Tongue (tissue), 3 donors: ENCODE results near the gene PDS5B. TPM values are rescaled to one million over a fixed set of nuclear protein-coding genes. Genes with fewer than 3 reads are reported as not detected.
"Not testable (repeated sequence)": the region's sequence is repeated elsewhere in the genome, so short reads cannot be mapped to it uniquely, and the experiment has no call there.

Experiments used
- DNase-seq: peaks from one replicate; pipeline ENCODE4 v3.0.0-alpha.2; 2015
- small RNA-seq: library from RNA; depleted of rRNA; stranded (forward); fragments of <200 nt; gene quantifications from one replicate; pipeline ENCODE3, GENCODE V24; 2014; ENCODE audit warnings: low replicate concordance
- total RNA-seq: library from RNA; depleted of rRNA; stranded (reverse); fragments of >200 nt; gene quantifications from one replicate; pipeline ENCODE4 v1.2.3, GENCODE V29; 2014

The PDS5B gene
- total RNA-seq, 1 donor from 2014 or later = 100 TPM

- no peak for DNase-seq
These were observed 218.5 kb downstream of the PDS5B start for GRCh38 chr13:32804673-32805230.

DNA sequence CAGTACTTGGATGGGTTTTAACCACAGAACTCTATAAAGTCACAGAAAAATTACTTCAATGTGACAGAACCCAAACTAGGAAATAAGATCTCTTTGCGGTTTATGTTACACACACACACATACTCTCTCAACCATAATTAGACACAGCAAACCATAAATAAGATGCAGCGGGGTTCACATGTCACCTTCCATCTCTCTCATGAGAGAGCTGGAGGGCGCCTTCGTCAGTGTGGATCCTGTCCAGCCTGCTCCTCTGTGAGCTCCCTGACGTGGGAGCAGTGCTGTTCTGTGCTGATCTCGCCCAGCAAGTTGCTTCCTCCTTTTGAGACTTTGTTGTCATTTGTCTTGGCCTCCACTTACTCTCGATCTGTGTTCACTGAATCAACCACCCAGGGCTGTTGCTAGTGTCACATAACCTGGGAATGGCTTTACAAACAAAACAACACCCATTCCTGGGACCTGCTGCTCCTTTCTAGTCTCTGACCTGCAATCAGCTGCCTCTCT lies 225.1 kb downstream of the PDS5B start:
- DNase-seq = peak; percentile 45

DNA sequence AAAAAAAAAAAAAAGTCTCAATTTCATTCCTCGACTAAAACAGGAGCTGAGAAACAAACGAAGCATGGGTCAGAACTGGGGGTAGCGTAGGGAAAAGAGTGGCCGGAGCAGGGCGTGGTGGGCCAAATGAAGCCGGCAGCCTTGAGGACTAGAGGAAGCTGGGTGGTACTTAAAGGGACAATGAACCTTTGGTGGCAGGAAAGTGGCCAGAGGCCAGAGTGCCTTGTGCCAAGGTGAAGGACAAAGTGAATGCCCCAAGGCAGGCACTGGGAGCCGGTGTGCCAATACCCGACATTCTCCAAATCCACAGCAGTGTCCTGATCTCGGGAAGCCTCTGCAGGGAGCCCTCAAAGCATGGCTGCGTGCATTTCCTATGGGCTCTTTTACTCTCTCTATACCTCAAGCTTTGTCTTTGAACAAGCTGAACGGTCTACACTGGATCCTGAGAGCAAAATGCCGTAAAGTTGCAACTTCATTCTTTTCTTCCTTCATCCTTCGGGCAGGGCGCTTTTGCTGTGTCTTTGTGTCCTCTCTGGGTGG lies 235.0 kb downstream of the PDS5B start:
- DNase-seq = no peak

GRCh38 chr13:32822771-32823170 lies 236.5 kb downstream of the PDS5B start:
- no peak for DNase-seq

DNA sequence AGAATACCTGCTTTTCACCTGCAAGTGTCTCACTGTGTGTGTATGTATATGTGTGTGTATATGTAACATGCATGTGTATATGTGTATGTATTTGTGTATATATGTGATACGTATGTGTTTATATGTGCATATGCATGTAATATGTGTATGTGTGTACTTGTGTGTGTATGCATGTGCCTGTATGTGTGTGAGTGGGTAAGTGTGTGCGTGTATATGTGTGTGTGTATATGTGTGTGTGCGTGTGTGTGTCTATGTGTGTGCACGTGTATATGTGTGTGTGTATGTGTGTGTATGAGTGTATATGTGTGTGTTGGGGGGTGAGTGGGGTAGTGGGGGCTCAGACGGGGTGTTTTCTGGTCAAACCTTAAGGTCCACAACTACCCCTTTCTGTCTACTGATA lies 237.3 kb downstream of the PDS5B start:
- no peak for DNase-seq

DNA sequence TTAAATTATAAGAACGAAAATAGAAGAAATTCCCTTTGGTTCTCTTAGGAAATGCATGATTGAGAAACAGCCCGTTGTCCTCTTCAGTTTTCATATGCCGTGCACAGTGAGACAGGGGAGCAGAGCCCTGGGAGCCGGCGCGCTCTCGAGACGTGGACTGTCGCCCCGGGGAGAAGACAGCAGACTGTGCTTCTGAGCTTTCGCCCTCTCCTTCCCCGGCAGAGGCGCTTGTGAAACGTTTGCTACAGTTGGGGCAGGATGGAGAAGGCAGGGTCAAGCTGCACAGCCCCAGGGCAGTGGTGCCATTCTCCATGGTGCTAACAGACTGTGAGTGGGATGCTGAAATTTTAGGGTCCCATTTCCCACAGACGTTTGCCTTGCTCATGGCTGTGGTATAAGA lies 237.8 kb downstream of the PDS5B start:
- DNase-seq = no peak

DNA sequence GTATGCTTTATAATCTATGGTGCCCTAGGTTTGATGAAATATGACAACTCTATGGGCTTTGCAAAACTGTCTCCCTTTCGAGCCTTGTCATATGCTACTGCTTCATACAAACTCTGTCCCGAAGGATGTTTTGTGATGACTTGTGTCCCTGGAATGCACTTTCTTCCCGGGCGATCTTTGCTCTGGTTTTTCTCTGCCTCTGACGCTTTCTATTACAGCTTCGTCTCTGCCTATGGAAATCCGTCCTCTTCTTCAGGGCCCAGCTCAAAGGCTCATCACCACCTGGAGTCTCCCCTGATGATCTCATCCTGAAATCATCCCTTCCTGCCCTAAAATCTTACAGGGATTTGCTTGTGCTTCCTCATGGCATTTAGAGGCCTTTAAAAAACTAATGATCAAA lies 238.4 kb downstream of the PDS5B start:
- peak; percentile 50 for DNase-seq

DNA sequence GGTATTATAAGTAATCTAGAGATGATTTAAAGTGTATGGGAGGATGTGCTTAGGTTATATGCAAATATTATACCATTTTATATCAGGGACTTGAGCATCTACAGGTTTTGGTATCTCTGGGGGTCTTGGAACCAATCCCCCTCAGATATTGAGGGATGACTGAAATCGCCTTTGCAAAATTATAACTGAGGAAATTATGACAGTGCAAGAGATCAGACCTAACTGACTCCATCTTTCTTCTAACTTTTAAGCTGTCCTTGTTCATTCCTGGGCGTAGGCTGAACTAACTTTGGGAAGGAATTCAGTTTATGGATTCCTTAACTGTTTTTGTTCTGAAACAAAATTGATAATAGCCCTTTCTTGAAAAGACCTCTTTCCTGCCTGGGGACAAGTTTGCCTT lies 239.2 kb downstream of the PDS5B start:
- DNase-seq = no peak

- not testable (repeated sequence) for DNase-seq
These were observed 240.1 kb downstream of the PDS5B start for GRCh38 chr13:32826372-32826771.

Small RNA genes lying within 50 kb of the gene (small RNA-seq; reads per million reads assigned to genes)
- gene RNY1P4 = not detected

Other genes starting within 250 kb of the PDS5B start
- 13.5 TPM for gene N4BP2L1, start 158.3 kb upstream of the PDS5B start, total RNA-seq
- gene N4BP2L2, start 47.7 kb upstream of the PDS5B start, total RNA-seq = 256 TPM